ENCODE data around the gene RUNDC1.

DNA sequence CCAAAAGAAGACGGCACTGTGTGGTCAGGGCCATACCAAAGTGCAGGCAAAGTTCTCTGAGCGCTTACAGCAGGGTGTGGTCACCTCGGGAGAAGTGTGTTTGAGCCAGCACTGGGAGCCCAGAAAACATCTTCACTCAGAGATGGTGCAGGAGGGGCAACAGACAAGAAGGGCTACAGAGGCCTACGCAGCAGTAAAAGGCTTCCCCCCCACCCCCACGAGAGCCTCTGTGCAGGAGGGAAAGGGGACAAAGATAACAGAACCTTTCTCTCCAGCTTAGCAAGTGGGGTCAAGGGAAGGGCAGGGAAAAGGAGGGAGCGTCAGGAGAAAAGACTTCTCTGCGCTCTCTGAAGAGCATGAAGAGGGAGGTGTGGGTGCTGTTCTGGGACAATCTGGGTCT is 39.1 kb downstream of the RUNDC1 start:
- TF ChIP-seq, protein P1, sequence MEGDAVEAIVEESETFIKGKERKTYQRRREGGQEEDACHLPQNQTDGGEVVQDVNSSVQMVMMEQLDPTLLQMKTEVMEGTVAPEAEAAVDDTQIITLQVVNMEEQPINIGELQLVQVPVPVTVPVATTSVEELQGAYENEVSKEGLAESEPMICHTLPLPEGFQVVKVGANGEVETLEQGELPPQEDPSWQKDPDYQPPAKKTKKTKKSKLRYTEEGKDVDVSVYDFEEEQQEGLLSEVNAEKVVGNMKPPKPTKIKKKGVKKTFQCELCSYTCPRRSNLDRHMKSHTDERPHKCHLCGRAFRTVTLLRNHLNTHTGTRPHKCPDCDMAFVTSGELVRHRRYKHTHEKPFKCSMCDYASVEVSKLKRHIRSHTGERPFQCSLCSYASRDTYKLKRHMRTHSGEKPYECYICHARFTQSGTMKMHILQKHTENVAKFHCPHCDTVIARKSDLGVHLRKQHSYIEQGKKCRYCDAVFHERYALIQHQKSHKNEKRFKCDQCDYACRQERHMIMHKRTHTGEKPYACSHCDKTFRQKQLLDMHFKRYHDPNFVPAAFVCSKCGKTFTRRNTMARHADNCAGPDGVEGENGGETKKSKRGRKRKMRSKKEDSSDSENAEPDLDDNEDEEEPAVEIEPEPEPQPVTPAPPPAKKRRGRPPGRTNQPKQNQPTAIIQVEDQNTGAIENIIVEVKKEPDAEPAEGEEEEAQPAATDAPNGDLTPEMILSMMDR (IDR thresholded peaks at IDR 0.05) = no peak
- TF ChIP-seq EP300 (IDR thresholded peaks at IDR 0.05) = no peak
